Smooth muscle cell (in vitro differentiated cells): ENCODE measurements around the gene TM9SF1. TPM values are rescaled to one million over a fixed set of nuclear protein-coding genes. Genes with fewer than 3 reads are reported as not detected.

Experiments used
- DNase-seq: peaks from one replicate; lab custom pipeline; 2025; ENCODE audit not compliant: unreplicated experiment; lab: John Stamatoyannopoulos, UW
- H2AFZ ChIP-seq: fragments of 200-600 bp; sonication (generic); 2 replicates; pipeline ENCODE4 v1.6.0; 2016; ENCODE audit warnings: antibody characterized with exemption, low read depth, mild to moderate bottlenecking
- H3F3A ChIP-seq: fragments of 200-600 bp; sonication (generic); 2 replicates; pipeline ENCODE4 v1.6.0; 2017; ENCODE audit warnings: antibody characterized with exemption, low read depth
- H3K27ac ChIP-seq: fragments of 200-600 bp; sonication (generic); 2 replicates; pipeline ENCODE4 v1.5.1; 2016; ENCODE audit warnings: low read depth, mild to moderate bottlenecking
- H3K27me3 ChIP-seq: fragments of 200-600 bp; sonication (generic); 2 replicates; pipeline ENCODE4 v1.6.1; 2016; ENCODE audit warnings: low read depth, mild to moderate bottlenecking
- H3K36me3 ChIP-seq: fragments of 200-600 bp; sonication (generic); 2 replicates; pipeline ENCODE4 v1.5.1; 2016; ENCODE audit warnings: low read depth
- H3K4me1 ChIP-seq: fragments of 200-600 bp; sonication (generic); 2 replicates; pipeline ENCODE4 v1.5.1; 2016; ENCODE audit warnings: low read depth
- H3K4me2 ChIP-seq: fragments of 200-600 bp; sonication (generic); 2 replicates; pipeline ENCODE4 v1.6.0; 2016; ENCODE audit warnings: mild to moderate bottlenecking
- H3K4me3 ChIP-seq: fragments of 200-600 bp; sonication (generic); 2 replicates; pipeline ENCODE4 v1.5.1; 2016; ENCODE audit warnings: mild to moderate bottlenecking
- H3K79me2 ChIP-seq: fragments of 200-600 bp; sonication (generic); 2 replicates; pipeline ENCODE4 v1.6.0; 2016; ENCODE audit warnings: low read depth, mild to moderate bottlenecking
- H3K9ac ChIP-seq: fragments of 200-600 bp; sonication (generic); 2 replicates; pipeline ENCODE4 v1.6.0; 2016; ENCODE audit warnings: low read depth
- H3K9me3 ChIP-seq: fragments of 200-600 bp; sonication (generic); replicated peaks from 2 replicates; pipeline ENCODE4 v1.5.1; 2016; ENCODE audit warnings: low read depth
- H4K20me1 ChIP-seq: fragments of 200-600 bp; sonication (generic); 2 replicates; pipeline ENCODE4 v1.6.0; 2016; ENCODE audit warnings: low read depth
- CTCF ChIP-seq: fragments of 200-600 bp; sonication (generic); IDR thresholded peaks from 2 replicates; pipeline ENCODE4 v1.5.1; 2017; ENCODE audit warnings: borderline replicate concordance, mild to moderate bottlenecking, antibody characterized with exemption; ENCODE audit not compliant: insufficient read depth, poor library complexity, severe bottlenecking
- WGBS: methylation state at CpG from one replicate; pipeline ENCODE4 v1.1.7; 2016; ENCODE audit warnings: low lambda C conversion rate; 5-methylcytosine and 5-hydroxymethylcytosine counted together
- polyA plus RNA-seq: library from polyadenylated mRNA; unstranded; fragments of >200 nt; fragmentation: Nextera tagmentation; extraction: Ambion mirVana; gene quantifications from 2 replicates; pipeline ENCODE4 v1.2.1, GENCODE V29; 2016
- total RNA-seq: library from RNA; depleted of rRNA; stranded (reverse); fragments of >200 nt; gene quantifications from 2 replicates; pipeline ENCODE4 v1.2.3, GENCODE V29; 2014

The TM9SF1 gene
- total and polyA plus RNA-seq, 2 experiments from 2014 or later, result 66.6 to 86.5 TPM

DNA sequence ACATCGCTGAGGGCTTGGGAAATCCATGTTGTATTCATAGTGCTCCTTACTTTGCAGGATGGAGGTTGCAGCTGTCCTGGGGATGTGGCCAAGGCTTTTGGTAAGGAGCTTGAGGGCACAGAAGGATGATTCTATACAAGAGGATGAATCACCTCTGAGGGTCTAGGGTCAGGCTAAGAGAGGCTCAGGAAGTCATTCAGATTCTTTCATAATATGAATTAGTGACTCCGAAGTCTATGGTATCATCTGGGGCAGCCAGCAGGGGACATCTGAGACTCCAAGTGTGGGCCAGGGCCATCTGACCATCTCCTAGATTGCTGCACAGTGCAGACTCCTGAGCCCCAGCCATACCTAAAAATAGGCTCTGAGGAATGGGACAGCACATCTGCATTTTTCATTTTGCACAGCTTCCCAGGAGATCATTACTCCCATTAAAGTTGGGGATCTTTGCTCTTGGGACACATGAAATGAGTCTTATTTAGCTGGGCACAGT is 42.3 kb upstream of the TM9SF1 start:
- WGBS, result 100% methylated on average over 2 of the region's 2 CpGs
- H3K4me3 ChIP-seq, result no peak overlapping the region
- H3K27me3 ChIP-seq, result no peaks in the 10 kb centered on the region
- peaks cover 24% of the 10 kb centered on the region for H4K20me1 ChIP-seq
- peaks cover 14% of the 10 kb centered on the region for H3K4me1 ChIP-seq
- H3K79me2 ChIP-seq, result peaks cover 55% of the 10 kb centered on the region
- no peak for TF ChIP-seq CTCF
- H3F3A ChIP-seq, result peaks cover 28% of the 10 kb centered on the region
- no peak for DNase-seq
- no peaks in the 10 kb centered on the region for H3K36me3 ChIP-seq
- peak overlapping the region; percentile 7 for H3K27ac ChIP-seq
- H3K4me2 ChIP-seq, result no peak overlapping the region
- no peaks in the 10 kb centered on the region for H3K9me3 ChIP-seq
- no peak overlapping the region for H2AFZ ChIP-seq
- no peak overlapping the region for H3K9ac ChIP-seq

DNA sequence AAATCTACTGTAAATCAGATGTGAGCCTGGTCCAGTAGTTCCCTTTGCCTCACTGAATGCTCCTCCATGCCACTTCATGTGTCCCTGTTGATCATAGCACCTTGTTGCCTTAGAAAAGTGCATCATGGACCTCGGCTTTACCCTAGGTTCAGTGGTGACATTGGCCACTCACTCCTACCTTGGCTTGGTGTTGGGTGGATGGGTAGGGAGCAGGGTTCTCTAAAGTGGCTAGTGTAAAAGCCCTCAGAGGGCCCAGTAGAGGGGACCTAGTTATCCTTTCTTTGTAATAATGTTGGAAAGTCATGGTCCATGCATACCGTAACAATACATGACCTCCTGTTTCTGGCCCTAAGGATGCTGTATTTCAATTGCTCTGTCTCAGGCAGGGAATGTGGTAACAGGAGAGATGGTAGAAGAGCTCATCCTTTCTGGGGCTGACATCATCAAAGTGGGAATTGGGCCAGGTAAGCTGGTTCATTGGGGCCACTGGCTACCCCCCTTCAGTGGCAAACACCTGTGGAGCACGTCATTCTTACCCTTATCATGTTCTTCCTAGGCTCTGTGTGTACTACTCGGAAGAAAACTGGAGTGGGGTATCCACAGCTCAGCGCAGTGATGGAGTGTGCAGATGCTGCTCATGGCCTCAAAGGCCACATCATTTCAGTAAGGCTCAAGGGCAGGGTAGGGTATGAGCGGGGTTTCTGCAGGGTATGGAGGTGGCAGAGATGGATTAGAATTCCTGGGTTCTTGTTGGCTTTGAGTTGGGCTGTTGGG is 41.6 kb upstream of the TM9SF1 start:
- TF ChIP-seq CTCF, result no peak
- Histone ChIP-seq H4K20me1 (peaks cover 23% of the 10 kb centered on the region), H3K9ac (no peak overlapping the region), H3K4me3 (no peak overlapping the region), H3K4me1 (peaks cover 14% of the 10 kb centered on the region), H3K27me3 (no peaks in the 10 kb centered on the region), H3K4me2 (no peak overlapping the region), H3K9me3 (no peaks in the 10 kb centered on the region), H3K79me2 (peaks cover 57% of the 10 kb centered on the region), H3K36me3 (no peaks in the 10 kb centered on the region), H2AFZ (no peak overlapping the region), H3K27ac (no peak overlapping the region), H3F3A (peaks cover 28% of the 10 kb centered on the region)
- 97% methylated on average over 6 of the region's 6 CpGs for WGBS
- no peak for DNase-seq

DNA sequence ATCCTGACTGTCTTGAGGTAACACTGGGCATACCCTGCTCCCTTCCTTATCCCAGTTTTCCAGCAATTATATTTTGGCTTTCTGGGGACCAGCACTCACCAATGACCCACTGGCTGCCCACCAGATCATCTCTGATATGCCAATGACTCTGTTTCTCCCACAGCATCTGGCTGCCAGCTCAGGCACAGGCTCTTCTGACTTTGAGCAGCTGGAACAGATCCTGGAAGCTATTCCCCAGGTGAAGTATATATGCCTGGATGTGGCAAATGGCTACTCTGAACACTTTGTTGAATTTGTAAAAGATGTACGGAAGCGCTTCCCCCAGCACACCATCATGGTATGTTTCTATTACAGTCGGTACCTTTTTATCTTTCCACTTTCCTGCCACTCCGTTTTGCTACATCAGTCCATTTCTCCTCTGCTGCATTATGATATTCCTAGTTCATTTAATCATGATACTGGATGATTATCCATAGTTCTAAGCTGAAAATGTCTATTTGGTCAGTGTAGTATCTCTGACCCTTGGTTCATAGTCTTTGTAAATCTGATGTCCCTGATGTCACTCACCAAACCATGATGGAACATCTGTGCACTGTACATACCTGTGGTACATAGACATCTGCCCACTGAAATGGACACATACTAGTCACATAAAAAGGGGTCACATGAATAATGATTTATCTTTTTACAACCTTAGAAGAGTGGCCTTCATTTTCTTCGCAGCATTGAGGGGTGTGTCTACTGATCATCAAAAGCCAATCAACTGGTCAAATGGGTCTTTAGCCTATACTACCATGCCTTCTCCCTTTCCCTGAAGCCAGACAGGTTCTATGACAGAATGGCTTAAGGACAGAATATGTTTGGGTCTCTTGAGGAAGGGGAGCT is 40.8 kb upstream of the TM9SF1 start:
- Histone ChIP-seq H2AFZ (no peak overlapping the region), H3K27ac (no peak overlapping the region), H4K20me1 (peaks cover 15% of the 10 kb centered on the region), H3F3A (peaks cover 28% of the 10 kb centered on the region), H3K4me2 (no peak overlapping the region), H3K36me3 (no peaks in the 10 kb centered on the region), H3K79me2 (peaks cover 57% of the 10 kb centered on the region), H3K9ac (no peak overlapping the region), H3K4me3 (no peak overlapping the region), H3K4me1 (peaks cover 17% of the 10 kb centered on the region), H3K9me3 (no peaks in the 10 kb centered on the region), H3K27me3 (no peaks in the 10 kb centered on the region)
- 97% methylated on average over 5 of the region's 5 CpGs for WGBS
- no peak for TF ChIP-seq CTCF
- DNase-seq, result no peak
